SHP77 (cell line): ENCODE results near the gene FHIT.
A peak's percentile ranks its signal among the peaks of the same experiment; 100 is the strongest.

ENCODE experiments used
- DNase-seq, 2 experiments: peaks; one replicate each; lab custom pipeline; 2025; lab: John Stamatoyannopoulos, UW

FHIT gene

DNA sequence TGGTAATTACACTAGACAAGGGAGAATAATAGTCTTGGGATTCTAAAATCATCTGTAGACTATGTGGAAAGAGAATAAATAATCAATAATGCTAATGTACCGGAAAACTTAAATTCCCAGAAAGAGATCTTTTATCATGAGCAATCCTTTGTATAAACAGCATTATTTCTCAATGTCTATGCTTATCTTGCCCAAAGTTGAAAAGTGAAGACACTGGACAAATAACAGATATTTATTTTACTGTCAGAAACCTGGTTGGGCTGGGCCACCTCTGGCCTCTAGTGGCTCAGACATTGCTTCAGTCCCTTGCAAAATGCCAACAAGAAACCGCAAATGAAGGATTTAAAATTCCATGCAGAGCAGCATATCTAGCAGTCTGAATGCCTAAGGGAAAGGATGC is 409.9 kb downstream of the FHIT start:
- DNase-seq = no peak

DNA sequence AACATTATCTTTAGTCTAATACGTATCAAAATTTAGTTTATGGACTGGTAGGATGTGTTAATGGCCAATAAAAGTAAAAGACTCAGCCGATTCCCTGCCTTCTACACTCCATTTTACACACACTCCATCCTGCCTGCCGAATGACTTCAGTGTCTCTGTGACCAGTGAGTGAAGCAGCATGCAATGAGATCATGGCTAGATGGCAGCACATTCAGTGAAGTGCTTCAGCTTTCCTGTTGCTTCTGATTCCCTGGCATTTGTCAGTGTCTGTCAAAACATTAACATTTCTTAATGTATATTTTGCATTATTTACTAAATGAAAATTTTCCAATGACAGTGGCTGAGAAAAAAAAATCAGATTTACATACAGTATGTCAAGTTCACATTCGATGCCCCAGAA is 412.0 kb downstream of the FHIT start:
- DNase-seq = peak in 1 of 2 experiments; percentile 3

DNA sequence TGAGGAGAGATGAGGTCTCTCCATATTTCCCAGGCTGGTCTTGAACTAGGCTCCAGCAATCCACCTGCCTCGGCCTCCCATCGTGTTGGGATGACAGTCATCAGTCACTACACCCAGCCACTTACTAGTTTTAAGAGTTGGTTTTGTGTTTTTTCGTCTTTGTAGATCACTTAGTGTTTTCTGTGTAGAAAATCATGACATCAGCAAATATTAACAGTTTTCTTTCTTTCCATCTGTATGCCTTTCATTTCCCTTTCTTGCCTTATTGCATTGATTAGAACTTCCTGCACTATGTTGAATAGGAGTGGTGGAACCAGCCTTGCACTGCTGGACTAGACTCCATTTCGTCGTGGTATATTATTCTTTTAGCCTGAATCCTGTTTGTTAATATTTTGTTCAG is 415.5 kb downstream of the FHIT start:
- no peak for DNase-seq

DNA sequence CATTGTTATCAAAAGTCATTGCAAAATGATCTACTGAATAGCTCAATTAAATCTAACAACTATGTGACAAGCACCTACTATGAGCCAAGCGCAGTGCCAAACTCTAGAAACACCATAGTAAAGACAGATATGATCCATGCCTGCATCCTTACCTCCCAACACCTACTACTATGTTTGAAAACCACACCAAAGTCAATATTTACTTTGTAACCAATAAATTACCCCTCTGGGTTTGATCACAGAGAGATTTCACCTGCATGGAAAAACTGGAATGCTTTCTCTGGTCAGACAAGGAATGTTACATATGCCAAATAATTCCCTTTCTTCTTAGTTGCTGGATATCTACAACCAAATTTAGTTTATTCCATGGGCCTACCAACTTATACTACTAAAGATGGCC is 422.2 kb downstream of the FHIT start:
- DNase-seq = no peak

DNA sequence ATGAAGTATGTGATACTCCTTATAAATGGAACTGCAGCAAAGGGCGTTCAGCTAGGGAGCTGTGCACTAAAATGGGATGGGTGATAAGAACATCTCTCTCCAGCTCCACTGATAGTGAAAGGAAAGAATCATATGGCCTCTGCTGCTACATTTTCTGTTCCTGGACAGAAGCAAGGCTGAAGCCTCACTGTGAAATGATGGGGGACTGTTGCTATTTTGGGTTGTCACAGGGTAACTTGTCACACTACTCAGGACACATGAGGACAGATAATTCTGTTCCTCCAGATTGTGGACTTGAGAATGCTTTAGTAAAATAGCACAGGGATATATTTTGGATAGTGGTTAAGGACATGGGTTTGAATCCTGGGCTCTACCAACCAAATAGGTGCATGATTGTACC is 423.6 kb downstream of the FHIT start:
- DNase-seq = no peak

DNA sequence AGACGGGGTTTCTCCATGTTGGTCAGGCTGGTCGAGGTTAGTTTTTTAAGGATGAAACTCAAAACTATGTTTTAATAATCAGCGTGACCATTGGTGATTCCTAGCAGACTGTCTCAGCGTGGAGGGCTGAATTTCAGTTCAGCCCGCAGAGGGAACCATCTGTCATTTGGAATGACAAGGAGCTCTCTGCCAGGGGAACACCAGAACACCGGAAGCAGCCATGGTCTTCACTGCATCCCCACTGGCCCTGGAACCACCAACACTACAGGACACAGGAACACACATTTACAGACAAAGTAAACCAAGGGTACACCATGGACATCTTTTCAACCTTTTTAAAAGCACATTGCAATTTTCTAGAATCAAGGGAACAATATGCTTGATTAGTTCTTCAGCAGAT is 424.7 kb downstream of the FHIT start:
- DNase-seq = no peak

DNA sequence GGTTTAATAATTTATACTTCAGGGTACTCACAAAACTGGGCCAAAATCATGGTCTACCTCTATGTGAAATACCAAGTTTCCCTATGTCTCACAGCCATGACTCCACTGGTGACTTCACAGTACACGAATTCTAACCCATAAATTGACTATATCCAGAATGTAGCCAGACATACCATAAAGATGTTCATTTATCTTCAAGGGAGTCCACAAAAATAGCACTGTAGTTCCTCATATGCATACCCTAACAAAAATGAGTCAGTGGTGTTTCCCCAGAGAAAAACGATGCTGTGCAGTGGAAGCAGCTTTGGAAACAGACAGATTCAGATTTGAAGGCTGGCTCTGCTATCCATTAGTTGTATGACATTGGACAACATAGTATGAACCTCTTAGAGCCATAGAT is 438.8 kb downstream of the FHIT start:
- no peak for DNase-seq

DNA sequence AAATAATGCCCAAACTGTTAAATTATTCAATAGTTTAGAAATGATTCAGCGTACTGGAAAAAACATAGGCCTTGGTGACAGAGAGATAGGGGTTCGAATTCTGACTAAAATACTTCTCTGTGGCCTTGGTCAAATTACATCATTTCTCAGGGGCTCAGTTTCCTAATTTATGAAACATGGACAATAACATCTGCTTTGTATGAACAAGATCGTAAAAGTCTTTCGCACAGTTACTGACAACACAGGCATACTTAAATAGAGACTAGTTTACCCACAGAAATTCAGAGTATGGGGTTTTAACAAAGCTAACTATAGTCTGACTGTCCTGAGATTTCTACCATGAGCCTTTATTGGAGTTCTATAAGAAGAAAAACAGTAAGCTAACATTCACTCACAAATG is 440.4 kb downstream of the FHIT start:
- DNase-seq = no peak

DNA sequence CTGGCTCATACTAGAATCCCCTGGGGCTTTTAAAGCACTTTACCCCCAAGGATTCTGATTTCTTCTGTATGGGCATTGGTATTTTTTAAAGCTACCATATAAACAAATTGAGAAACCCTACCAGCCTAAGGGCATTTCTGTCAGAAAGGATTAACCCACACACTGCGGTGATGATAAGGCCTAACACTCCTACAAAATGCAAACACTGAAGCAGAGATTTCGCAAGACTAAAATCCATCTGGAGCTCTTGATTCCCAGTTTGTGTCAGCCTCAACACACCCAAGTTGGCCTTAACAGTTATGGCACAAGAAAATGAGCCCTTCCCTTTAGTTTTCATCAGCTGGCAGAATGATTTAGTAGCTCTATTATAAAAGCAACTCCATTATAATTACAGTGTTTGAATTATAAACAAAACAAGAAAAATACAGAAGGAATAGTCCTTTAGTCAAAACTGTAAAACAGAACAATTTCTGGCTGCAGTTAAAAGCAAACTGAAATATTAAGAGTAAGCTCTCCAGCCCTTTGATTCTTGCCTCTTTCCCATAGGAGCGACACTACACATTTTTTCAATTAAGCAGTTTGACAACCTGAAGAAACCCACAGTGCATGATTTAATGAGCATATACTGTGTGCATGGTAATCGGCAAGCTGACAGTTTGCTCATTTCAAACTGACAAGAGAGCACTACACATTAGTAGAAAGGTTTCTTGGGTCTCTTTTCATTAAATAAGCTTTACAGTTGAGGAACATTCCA is 441.2 kb downstream of the FHIT start:
- no peak for DNase-seq

DNA sequence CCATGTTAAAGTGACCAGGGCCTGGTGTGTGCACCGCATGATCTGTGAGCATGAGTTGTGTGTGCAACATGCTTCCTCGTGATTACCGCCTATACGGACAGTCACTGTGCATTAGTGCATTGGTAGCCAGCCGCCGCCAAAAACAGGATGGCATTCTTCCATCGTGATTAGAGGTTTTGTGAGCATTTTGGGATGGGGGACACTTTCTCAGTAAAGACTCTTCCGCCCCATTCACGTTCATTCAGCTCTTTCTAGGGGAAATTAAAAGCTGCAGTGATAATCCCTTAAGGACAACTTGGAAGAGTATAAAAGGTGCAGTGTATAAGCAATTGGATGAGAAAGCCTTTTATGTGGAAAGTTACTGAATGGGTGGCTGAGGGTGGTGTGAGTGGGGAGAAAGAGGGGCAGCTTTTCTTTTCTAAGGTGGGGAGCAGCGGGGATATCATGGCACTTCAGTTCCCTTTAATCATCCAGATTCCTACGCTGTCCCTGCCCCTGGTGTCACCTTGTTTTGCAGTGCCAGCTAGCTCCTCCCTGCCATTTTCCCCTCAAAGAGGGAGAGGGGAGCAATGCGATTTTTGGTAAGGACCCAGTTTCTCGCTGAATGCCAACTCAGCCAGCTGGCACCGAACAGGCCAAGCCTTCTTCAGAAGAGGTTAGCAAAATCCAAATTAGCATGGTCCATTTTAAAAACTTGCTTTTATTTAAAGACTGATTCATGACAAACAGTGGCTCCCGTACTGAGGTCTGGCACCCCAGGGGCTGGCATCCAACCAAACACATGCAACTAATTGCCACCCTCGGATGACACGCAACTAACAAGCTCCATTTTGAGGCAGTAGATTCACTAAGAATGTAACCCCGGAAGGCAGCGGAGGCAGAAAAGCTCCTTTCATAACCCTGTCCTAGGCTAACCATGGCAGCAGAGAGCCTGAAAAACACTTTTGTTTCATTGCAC is 447.8 kb downstream of the FHIT start:
- DNase-seq = no peak

DNA sequence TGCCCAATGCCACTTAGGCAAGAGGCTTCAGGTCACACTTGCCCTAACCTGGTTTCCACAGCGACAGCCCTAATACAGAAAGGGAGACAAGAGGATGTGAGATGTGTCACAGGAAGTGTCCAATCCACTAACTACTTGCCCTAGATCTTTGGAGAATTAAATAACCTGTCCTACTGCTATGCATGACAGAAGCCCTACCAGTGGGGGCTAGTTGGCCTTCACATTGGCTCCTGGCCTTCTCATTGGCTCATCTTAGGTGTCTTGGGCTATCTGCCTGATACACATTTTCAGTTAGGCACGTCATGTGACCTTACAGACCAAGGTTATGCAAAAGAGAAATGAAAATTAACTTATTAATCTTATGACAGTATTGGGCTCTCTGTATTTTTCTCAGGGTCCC is 449.9 kb downstream of the FHIT start:
- no peak for DNase-seq

DNA sequence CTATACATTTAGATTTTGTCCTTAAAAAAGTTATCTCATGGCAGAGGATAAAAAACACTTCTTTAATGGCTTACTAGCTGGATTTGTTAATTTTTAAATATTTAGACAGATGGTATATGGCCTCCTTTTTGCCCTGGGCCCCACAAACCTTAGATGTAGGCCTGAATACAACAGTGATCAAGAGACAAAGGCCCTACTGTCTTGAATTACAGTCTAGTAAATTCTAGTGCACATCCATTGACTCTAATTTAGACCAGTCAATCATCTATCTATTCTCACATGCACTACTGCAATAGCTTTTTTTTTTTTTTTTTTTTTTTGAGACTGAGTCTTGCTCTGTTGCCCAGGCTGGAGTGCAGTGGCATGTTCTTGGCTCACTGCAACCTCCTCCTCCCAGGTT is 452.8 kb downstream of the FHIT start:
- no peak for DNase-seq

DNA sequence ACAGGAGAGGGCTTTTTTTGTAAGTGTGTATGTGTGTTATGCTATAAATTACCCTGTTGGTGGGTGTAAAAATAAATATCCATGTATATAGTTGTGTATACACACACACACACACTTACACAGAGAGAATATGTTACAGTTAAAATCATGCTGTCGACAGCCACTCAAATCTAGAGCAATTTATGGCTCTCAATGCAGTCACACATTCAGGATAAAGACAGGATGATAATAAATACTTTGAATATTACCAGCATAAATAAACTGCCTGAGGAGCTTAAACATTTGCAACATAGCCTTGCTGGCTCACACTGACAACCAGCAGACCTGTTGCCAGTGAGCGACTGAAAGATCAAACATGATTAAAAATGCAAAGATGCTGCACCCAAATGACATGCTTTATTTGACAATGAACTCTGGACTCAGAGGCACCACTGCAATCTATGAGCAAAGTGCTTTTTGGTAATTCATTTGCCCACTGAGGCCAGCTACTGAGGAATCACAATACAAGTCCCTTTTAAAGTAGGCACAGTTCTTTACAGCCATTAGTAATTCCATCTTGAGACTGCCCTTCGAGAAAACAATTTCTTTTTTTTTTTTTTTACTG is 458.9 kb downstream of the FHIT start:
- no peak for DNase-seq

DNA sequence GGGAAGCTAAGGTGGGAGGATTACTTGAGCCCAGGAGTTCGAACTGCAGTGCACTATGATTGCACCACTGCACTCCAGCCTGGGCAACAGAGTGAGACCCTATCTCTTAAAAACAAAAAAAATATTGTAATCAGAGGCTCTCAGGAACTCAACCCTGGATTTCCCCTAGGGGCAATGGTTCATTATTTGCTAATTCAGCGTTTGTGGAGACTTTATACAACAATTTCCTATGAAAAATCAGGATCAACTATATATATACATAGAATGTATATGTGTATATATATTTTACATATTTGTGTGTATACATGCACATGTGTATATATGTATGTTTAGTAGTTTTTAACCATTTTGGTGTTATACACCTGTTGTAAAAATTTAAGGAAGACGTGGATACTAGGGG is 463.1 kb downstream of the FHIT start:
- no peak for DNase-seq

DNA sequence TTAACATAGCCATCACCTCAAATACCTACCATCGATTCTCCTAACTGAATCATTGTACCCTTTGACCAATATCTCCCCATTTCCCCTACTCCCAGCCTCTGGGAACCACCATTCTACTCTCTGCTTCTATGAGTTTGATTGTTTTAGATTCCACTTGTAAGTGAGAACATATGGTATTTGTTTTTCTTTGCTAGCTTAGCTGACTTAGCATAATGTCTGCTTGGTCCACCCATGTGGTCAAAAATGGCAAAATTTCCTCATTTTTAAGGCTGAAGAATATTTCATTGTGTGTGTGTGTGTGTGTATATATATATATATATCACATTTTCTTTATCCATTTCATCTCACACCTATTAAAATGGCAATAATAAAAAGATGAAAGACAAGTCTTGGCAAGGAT is 469.3 kb downstream of the FHIT start:
- DNase-seq = no peak

DNA sequence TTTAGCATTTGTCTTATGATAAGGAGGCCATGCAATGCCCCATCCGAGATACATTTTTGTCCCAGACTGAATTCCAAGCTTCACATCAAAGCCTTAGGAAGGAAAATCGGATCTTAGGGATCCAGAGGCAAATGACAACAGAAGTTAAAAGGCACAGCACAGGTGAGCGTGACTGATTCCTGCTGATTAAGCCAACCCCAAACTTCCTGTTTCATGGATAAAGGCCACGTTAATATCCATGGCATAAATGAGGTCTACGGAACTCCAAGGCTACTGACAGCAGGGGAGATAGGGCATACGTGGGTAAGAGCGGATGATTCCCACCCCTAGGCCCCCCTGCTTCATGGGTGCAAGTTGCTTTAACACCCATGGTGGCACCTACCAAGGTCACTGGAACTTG is 471.6 kb downstream of the FHIT start:
- no peak for DNase-seq

DNA sequence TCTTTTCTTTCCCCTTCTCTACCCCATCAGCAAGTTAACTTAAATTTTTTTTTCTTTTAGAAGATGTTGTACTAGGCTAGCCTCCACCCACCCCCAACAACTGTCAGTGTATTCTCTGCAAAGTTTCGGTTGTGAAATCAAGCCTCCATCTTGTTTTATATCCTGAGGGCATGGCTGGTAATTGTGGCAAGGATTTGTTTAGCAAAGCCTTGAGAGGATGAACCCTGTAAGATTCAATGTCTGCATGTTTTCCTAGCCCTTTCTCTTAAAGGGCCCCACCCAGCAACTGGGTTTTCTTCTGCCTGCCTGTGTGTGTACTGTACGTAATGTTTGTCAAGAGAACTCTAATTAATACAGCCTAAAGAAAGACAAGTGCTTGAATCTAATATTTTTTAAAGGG is 475.3 kb downstream of the FHIT start:
- no peak for DNase-seq

DNA sequence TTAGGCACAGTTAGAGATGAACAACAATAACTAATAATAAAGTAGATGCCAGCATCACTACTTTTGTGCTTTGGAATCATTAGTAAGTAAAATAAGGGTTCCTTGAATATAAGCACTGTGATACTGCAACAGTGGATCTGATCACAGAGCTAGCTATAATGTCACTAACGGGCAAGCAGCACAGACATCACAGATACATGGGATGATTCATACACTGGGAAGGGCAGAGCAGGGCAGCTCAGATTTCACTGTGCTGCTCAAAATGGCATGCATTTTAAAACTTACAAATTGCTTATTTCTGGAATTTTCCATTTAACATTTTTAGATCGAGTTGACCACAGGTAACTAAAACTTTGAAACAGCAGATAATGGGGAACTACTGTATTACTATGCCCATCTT is 476.6 kb downstream of the FHIT start:
- DNase-seq = no peak

DNA sequence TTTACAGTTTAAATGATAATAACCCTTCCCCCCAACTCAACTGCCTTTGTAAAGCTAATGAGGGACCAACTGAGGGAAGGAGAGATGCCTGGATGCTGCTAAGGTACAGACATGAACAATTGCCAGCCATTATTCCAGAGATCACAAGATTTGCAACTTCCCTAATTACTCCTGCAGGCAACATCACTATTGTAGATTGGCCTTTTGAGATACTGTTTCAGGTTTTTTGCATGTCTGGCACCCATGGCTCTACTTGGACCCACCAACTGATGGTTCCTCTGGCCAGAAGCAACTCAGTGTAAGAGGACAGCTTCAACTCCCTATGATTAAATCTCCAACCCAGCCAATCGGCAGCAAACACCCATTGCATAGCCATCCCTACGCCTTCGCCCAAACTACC is 478.7 kb downstream of the FHIT start:
- no peak for DNase-seq

DNA sequence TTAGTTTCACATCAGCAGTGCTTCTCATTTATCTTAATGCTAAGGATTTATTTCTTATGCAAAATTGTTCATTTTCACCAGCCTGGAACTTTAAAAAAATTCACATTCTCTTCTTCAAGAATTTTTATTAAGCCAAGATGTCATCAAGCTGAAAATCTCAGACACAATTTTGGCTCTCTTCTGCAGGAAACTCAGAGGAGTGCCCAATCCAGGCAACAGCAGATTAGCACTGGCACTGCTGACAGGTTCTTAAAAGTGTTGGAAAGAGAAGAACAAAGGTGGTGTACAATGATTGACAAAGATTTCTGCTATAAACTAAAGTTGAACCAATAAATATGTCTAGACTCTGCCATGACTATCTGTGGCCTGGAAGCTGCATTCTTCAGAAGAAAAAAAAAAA is 479.5 kb downstream of the FHIT start:
- DNase-seq = no peak

DNA sequence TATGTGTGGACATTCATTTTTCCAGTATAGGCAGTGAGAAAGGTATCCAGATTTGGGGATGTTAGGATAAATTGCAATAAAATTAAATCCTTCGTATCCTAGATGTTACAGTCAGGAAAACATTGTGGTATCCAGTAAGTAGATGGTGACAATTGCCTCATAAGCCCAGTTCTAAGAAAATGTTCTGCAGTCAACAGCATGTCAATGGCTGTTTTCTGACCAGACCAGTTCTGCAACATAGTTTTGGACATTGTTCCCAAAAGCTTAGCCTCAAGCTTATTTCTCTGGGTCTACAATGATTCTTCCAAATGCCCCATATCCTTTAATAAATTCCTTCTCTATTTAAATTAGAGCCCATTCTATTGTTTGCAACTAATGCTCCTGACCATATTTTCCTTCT is 480.7 kb downstream of the FHIT start:
- no peak for DNase-seq

DNA sequence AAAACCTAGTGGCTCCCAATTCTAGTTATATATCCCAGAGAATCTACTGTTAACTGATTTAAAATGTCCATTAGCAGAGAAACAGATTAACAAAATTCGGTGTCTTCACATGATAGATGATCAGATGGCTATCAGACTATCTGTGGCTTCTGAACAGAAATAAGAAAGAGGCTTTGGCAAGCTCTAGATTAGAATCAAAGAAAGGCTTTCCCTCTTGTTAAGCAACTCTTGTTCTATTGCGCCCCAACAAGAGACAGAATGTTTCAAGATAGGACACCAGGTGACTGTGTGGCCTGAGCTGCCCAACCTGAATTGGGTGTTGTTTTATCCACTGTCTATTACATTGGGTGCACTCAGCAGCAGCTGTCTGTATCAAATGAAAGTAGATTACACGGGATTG is 483.7 kb downstream of the FHIT start:
- no peak for DNase-seq

DNA sequence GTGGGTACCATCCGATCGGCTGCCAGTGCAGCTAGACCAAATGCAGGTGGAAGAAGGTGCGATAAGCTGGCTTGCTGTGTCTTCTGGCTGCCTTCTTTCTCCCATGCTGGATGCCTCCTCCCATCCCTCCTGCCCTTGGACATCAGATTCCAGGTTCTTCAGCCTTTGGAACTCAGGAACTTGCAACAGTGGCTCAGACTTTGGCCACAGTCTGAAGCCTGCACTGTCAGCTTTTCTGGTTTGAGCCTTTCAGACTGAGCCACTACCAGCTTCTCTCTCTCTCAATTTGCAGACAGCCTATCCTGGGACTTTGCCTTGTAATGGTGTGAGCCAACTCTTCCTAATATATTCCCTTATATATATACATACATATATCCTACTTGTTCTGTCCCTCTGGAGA is 485.5 kb downstream of the FHIT start:
- no peak for DNase-seq
